NCI-H524 (cell line): ENCODE measurements around the gene MCC.
A peak's percentile ranks its signal among the peaks of the same experiment; 100 is the strongest.

Experiments
- DNase-seq, 2 experiments: peaks; one replicate each; lab custom pipeline; 2025; lab: John Stamatoyannopoulos, UW

The MCC gene

GRCh38 chr5:113142186-113142585, 346.1 kb downstream of the MCC start:
- peak in 1 of 2 experiments; percentile 29 for DNase-seq

- DNase-seq: no peak
Measured at GRCh38 chr5:113140837-113141671, 347.2 kb downstream of the MCC start.

- no peak for DNase-seq
Measured at GRCh38 chr5:113133211-113133975, 354.9 kb downstream of the MCC start.

- no peak for DNase-seq
Measured at GRCh38 chr5:113132564-113132963, 355.7 kb downstream of the MCC start.

DNA sequence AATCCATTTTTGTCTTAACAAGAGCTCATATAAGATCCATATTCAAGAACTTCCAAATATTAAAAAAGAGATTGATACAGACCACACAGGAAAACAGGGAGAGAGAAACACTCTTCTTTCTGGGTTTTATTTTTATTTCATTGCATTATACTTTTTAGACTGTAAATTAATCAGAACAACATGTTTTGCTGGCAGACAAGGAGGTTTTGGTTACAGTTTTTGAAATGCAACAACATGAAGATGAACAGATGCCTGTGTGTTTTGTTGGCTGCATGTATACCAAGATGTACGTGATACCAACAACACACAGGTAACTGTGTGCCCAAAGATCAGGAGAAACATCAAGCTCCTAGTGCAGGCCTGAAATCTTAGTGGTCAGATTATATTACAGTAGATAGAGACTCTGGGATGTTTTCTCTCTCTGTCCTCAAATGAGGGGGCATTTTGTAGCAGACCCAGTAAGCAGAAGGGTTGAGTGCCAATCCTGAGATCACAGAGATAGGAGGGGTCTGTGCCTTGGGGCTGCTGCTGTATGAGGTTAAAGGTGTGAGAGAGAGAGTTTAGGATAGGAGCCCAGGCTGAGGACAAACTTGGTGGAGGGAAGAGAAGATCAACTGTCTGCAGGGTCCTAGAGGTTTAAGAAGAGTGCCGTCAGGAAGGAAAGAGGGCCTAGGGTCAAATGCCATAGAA, 359.5 kb downstream of the MCC start:
- no peak for DNase-seq

- peak; percentile 18 to 76 for DNase-seq
Measured at GRCh38 chr5:113128082-113128481, 360.2 kb downstream of the MCC start.

DNA sequence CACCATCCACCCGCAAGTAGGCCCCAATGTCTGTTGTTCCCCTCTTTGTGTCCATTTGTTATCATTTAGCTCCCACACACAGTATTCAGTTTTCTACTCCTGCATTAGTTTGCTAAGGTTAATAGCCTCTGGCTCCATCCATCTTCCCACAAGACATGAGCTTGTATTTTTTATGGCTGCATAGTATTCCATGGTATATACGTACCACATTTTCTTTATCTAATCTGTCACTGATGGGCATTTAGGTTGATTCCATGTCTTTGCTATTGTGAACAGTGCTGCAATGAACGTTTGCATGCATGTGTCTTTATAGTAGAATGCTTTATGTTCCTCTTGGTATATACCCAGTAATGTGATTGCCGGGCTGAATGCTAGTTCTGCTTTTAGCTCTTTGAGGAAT, 361.2 kb downstream of the MCC start:
- DNase-seq: no peak

- DNase-seq: no peak
Measured at GRCh38 chr5:113125371-113125770, 362.9 kb downstream of the MCC start.

DNA sequence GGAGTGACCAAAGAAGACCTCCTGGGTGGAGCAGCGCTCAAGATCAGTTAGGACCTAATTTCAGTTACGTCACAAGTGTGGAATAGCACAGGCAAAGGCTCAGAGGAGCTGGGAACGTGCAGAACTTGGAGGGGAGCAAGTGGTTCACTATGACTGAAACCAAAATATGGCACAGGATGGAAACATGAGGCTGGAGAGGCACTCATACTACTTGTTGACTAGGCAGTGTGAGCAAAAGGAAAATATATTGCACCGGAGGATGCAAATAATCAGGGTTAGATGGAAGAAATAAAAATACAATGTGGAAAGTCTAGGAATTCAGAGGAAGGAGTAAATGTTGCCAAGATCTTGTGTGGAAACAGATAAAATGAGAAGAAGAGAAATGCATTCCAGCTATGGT, 363.3 kb downstream of the MCC start:
- no peak for DNase-seq

DNA sequence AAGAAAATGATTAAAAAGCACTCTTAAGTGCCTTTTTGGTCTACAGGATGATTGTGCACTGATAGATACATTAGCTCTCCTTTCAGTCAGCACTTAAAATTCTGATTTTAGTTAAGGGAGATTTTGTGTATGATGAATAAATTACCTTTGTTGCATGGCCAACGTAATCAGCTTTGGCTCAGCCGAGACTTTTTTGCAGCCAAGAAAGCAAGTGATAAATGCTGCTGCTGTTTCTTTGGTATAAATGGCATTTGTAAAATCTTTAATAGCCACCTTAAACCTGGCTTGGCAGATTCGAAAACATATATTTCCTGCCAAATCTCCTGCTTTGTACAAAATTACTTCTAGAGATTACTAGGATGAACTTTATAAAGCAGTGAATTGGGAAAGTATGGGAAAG, 364.0 kb downstream of the MCC start:
- DNase-seq: no peak

- DNase-seq: peak; percentile 55 to 75
Measured at GRCh38 chr5:113123618-113124017, 364.6 kb downstream of the MCC start.

GRCh38 chr5:113122053-113122452, 366.2 kb downstream of the MCC start:
- no peak for DNase-seq

DNA sequence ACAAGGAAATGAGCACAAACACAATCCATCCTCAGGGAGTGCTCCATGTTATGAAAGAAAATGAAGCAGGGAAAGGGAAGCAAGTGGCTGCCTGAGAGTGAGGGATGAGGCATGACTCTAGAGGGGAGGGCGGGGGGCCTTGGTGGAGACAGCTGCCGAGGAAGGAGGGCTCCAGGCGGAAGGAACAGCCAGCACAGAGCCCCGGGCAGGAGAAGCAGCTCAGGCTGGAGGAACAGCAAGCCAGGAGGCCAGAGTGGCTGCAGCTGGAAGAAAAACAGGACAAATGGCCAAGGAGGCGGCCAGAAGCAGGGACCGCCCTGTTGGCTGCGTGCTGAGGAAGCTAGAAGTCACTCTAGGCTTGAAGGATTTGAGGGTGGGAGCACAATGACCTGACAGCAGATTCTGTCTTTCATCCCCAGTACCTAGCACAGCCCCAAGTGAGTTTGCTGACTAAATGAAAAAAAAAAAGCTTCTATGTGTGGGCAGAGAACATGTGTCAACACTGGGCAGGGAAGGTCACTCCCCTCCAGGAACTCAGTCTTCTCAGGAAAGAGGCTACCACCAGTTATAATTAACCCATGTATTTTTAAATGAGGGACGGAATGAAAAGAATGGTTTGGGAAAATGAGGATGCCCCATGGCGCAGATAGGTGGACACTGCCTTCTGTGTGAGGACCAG, 368.9 kb downstream of the MCC start:
- no peak for DNase-seq

GRCh38 chr5:113118765-113119164, 369.5 kb downstream of the MCC start:
- DNase-seq: no peak

DNA sequence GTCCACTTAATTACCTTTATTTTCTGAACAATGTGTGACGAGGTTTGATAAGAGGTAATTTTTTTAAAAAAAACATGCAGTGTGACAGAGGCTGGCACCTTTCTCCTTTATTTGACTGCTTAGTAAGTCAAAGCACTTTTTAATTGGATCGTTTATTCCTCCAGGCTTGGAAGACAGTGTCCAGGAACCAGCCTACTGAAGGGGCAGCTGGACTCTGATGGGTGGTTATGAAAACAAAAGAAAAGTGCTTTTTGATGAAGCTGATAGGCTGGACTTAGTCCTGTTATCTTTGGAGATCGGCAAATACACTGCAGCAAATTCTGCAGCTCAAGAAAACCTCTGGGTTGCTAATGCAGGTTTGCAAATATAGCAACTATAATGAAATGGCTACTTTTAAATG, 370.0 kb downstream of the MCC start:
- peak in 1 of 2 experiments; percentile 67 for DNase-seq

GRCh38 chr5:113117543-113118115, 370.6 kb downstream of the MCC start:
- DNase-seq: peak; percentile 46 to 83

DNA sequence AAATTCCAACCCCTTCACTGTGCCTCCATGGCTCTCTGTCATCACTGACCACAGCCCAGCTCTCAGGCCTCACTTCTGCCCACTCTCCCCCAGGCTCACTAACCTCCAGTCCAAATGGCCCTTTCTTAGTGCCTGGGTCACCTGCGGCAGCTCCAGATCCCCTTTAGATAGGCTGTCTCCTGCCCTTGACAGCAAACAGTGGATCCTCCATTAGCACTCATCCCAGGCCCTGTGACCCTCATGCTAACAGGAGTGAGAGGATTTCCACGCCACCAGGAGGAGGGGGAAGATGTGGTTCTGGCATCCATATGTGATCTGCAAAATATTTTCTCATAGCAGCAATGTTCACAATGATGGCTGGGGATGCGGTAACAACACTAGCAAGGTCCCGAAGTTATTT, 372.3 kb downstream of the MCC start:
- DNase-seq: no peak

GRCh38 chr5:113115061-113115460, 373.2 kb downstream of the MCC start:
- no peak for DNase-seq

GRCh38 chr5:113114559-113114958, 373.7 kb downstream of the MCC start:
- DNase-seq: no peak

GRCh38 chr5:113112435-113112834, 375.8 kb downstream of the MCC start:
- DNase-seq: no peak

DNA sequence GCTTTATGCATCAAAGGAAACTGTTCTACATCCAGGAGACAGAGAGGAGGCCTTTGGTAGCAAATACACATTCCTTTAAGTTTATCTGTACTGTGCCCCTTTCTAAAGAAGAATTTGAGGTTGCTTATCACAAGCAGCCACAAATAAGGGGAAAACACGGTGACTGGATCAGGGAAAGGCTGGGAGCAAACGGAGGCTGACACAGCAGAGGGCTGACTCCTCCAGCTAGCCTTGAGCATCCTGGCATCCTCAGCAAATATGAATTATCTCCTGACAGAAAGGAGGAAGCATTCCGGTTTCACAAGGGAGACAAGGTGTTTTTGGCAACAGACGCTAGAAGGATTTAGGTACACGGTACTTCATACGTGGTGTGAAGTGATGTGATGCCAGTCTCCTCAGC, 378.1 kb downstream of the MCC start:
- no peak for DNase-seq

DNA sequence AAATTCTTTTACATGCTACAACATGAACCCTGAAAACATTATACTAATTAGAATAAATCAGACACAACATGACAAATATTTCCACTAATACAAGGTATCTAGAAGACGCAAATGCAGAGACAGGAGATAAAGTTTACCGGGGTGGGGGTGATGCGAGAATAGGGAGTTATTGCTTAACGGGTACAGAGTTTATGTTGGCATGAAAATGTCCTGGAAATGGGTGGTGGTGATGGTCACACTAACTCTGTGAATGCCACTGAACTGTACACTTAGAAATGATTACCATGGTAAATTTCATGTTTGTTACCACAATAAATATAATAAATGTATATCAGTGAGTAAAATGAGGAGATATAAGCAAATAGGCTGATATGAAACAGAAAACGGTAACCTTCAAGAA, 378.9 kb downstream of the MCC start:
- DNase-seq: no peak
